Measurements from ENCODE around the gene FER. TPM values are rescaled to one million over a fixed set of nuclear protein-coding genes. Genes with fewer than 3 reads are reported as not detected.
"Not testable (repeated sequence)": the region's sequence is repeated elsewhere in the genome, so short reads cannot be mapped to it uniquely, and the experiment has no call there.

FER gene
- total RNA-seq, 1 donor, result 10.7 TPM

GRCh38 chr5:108798513-108799265, 51.0 kb downstream of the FER start:
- Histone ChIP-seq H3K27me3 (ENCODE audit: insufficient read depth, low read length) (no peaks in the 10 kb centered on the region), H3K9me3 (ENCODE audit: low read depth, low read length) (peaks cover 4% of the 10 kb centered on the region), H3K4me3 (ENCODE audit: low read length) (no peak overlapping the region), H3K4me1 (ENCODE audit: insufficient read depth, low read length) (peaks cover 11% of the 10 kb centered on the region)

GRCh38 chr5:108801301-108801700, 53.6 kb downstream of the FER start:
- H3K4me3 ChIP-seq (ENCODE audit: low read length), result no peak overlapping the region
- peaks cover 11% of the 10 kb centered on the region for H3K4me1 ChIP-seq (ENCODE audit: insufficient read depth, low read length)
- no peaks in the 10 kb centered on the region for H3K27me3 ChIP-seq (ENCODE audit: insufficient read depth, low read length)
- H3K9me3 ChIP-seq (ENCODE audit: low read depth, low read length), result peaks cover 16% of the 10 kb centered on the region

- H3K4me1 ChIP-seq (ENCODE audit: insufficient read depth, low read length), result peaks cover 11% of the 10 kb centered on the region
- H3K9me3 ChIP-seq (ENCODE audit: low read depth, low read length), result peaks cover 16% of the 10 kb centered on the region
- no peaks in the 10 kb centered on the region for H3K27me3 ChIP-seq (ENCODE audit: insufficient read depth, low read length)
- H3K4me3 ChIP-seq (ENCODE audit: low read length), result no peak overlapping the region
Measured at GRCh38 chr5:108801776-108802175, 54.1 kb downstream of the FER start.

- Histone ChIP-seq H3K27me3 (ENCODE audit: insufficient read depth, low read length) (no peaks in the 10 kb centered on the region), H3K4me3 (ENCODE audit: low read length) (no peak overlapping the region), H3K9me3 (ENCODE audit: low read depth, low read length) (peaks cover 15% of the 10 kb centered on the region), H3K4me1 (ENCODE audit: insufficient read depth, low read length) (no peaks in the 10 kb centered on the region)
Measured at GRCh38 chr5:108810717-108811116, 63.0 kb downstream of the FER start.

- H3K4me3 ChIP-seq (ENCODE audit: low read length), result no peak overlapping the region
- H3K9me3 ChIP-seq (ENCODE audit: low read depth, low read length), result peaks cover 5% of the 10 kb centered on the region
- no peaks in the 10 kb centered on the region for H3K4me1 ChIP-seq (ENCODE audit: insufficient read depth, low read length)
- H3K27me3 ChIP-seq (ENCODE audit: insufficient read depth, low read length), result no peaks in the 10 kb centered on the region
Measured at GRCh38 chr5:108813673-108814072, 66.0 kb downstream of the FER start.

- no peaks in the 10 kb centered on the region for H3K27me3 ChIP-seq (ENCODE audit: insufficient read depth, low read length)
- no peak overlapping the region for H3K4me3 ChIP-seq (ENCODE audit: low read length)
- peaks cover 5% of the 10 kb centered on the region for H3K9me3 ChIP-seq (ENCODE audit: low read depth, low read length)
- no peaks in the 10 kb centered on the region for H3K4me1 ChIP-seq (ENCODE audit: insufficient read depth, low read length)
Measured at GRCh38 chr5:108814551-108814950, 66.9 kb downstream of the FER start.

GRCh38 chr5:108818613-108819272, 71.0 kb downstream of the FER start:
- no peaks in the 10 kb centered on the region for H3K27me3 ChIP-seq (ENCODE audit: insufficient read depth, low read length)
- H3K4me1 ChIP-seq (ENCODE audit: insufficient read depth, low read length), result no peaks in the 10 kb centered on the region
- no peak overlapping the region for H3K4me3 ChIP-seq (ENCODE audit: low read length)
- H3K9me3 ChIP-seq (ENCODE audit: low read depth, low read length), result no peaks in the 10 kb centered on the region

GRCh38 chr5:108820983-108821382, 73.3 kb downstream of the FER start:
- no peaks in the 10 kb centered on the region for H3K27me3 ChIP-seq (ENCODE audit: insufficient read depth, low read length)
- H3K9me3 ChIP-seq (ENCODE audit: low read depth, low read length), result no peaks in the 10 kb centered on the region
- H3K4me1 ChIP-seq (ENCODE audit: insufficient read depth, low read length), result no peaks in the 10 kb centered on the region
- H3K4me3 ChIP-seq (ENCODE audit: low read length), result no peak overlapping the region

- Histone ChIP-seq H3K27me3 (ENCODE audit: insufficient read depth, low read length) (no peaks in the 10 kb centered on the region), H3K4me1 (ENCODE audit: insufficient read depth, low read length) (no peaks in the 10 kb centered on the region), H3K4me3 (ENCODE audit: low read length) (no peak overlapping the region), H3K9me3 (ENCODE audit: low read depth, low read length) (no peaks in the 10 kb centered on the region)
Measured at GRCh38 chr5:108822211-108822947, 74.7 kb downstream of the FER start.

GRCh38 chr5:108827131-108827530, 79.4 kb downstream of the FER start:
- Histone ChIP-seq H3K4me3 (ENCODE audit: low read length) (no peak overlapping the region), H3K4me1 (ENCODE audit: insufficient read depth, low read length) (no peaks in the 10 kb centered on the region), H3K9me3 (ENCODE audit: low read depth, low read length) (no peaks in the 10 kb centered on the region), H3K27me3 (ENCODE audit: insufficient read depth, low read length) (no peaks in the 10 kb centered on the region)

- Histone ChIP-seq H3K27me3 (ENCODE audit: insufficient read depth, low read length) (no peaks in the 10 kb centered on the region), H3K4me3 (ENCODE audit: low read length) (no peak overlapping the region), H3K9me3 (ENCODE audit: low read depth, low read length) (no peaks in the 10 kb centered on the region), H3K4me1 (ENCODE audit: insufficient read depth, low read length) (no peaks in the 10 kb centered on the region)
Measured at GRCh38 chr5:108830705-108831276, 83.1 kb downstream of the FER start.

GRCh38 chr5:108836492-108836891, 88.8 kb downstream of the FER start:
- Histone ChIP-seq H3K9me3 (ENCODE audit: low read depth, low read length) (no peaks in the 10 kb centered on the region), H3K27me3 (ENCODE audit: insufficient read depth, low read length) (no peaks in the 10 kb centered on the region), H3K4me3 (ENCODE audit: low read length) (no peak overlapping the region)

GRCh38 chr5:108842260-108842941, 94.7 kb downstream of the FER start:
- H3K4me1 ChIP-seq (ENCODE audit: insufficient read depth, low read length); H3K27me3 ChIP-seq (ENCODE audit: insufficient read depth, low read length); H3K9me3 ChIP-seq (ENCODE audit: low read depth, low read length); H3K4me3 ChIP-seq (ENCODE audit: low read length): not testable (repeated sequence)

More at GRCh38 chr5:108836492-108836891, 88.8 kb downstream of the FER start:
- no peaks in the 10 kb centered on the region for H3K4me1 ChIP-seq (ENCODE audit: insufficient read depth, low read length)

- H3K4me1 ChIP-seq (ENCODE audit: insufficient read depth, low read length); H3K4me3 ChIP-seq (ENCODE audit: low read length); H3K27me3 ChIP-seq (ENCODE audit: insufficient read depth, low read length); H3K9me3 ChIP-seq (ENCODE audit: low read depth, low read length): not testable (repeated sequence)
Measured at GRCh38 chr5:108851129-108851528, 103.4 kb downstream of the FER start.

GRCh38 chr5:108857905-108858304, 110.2 kb downstream of the FER start:
- Histone ChIP-seq H3K4me3 (ENCODE audit: low read length) (no peak overlapping the region), H3K9me3 (ENCODE audit: low read depth, low read length) (no peaks in the 10 kb centered on the region), H3K4me1 (ENCODE audit: insufficient read depth, low read length) (peaks cover 10% of the 10 kb centered on the region), H3K27me3 (ENCODE audit: insufficient read depth, low read length) (no peaks in the 10 kb centered on the region)

All from mononuclear cell (primary cell).